ENCODE measurements around the gene ABCD1.

Gene ABCD1

DNA sequence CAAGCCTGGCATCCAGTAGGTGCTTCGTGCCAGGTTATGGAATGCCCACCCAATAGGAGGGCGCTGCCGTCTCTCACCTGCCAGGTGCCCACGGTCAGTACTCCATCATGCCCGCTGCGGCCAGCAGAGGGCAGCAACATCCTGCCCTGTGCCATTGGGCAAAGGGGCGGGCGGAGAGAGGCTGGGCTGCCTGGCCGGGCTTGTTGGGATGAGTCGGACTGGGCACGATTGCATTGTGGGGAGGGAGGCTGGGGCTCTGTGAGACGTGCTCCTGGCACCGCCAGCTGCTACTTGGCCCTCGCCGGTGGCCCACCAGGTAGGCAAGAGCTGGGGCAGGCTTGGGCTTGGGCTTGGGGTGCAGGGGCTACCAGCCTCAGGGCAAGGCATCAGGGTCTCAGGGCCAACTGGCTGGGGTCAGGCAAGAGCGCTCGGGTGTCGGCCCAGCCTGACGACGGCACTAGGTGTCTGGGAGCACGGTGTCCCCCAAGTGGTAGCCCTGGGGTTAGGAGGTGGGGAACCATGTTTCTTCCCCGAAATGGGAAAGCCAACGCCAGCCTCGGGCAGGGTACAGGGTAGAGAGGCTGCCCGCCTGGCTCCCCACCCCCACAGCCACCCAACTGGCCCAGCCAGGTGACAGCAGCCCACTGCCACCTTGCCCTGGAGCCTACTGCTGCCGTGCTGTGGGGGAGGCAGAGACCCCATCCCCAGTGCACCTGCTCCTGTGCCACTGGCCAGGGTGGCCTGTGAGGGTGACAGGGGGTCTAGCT lies 39.5 kb downstream of the ABCD1 start, which contains the start of gene PLXNB3:
PLXNB3 (plus strand) TSS at position 261 of the 767 bp plus-strand sequence. CDS start 1,287 bp downstream, outside the sequence.
- DNase-seq = peak; percentile 78

DNA sequence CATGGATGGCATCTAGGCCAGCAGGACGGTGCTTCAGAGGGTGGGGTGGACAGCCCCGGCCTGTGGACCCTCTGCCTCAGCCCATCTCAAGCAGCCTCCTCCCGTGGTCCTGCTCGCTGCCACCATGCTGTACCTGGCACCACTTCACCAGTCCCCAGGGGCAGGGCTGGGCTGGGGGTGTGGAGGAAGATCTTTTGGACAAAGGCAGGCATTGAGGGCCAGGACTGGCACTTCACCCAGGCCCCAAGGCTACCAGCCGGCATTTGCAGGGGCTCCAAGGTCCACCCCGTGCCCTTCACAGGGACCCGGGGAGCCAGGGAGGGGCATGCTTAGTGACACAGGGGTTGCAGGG lies 40.1 kb downstream of the ABCD1 start:
- no peak for DNase-seq

DNA sequence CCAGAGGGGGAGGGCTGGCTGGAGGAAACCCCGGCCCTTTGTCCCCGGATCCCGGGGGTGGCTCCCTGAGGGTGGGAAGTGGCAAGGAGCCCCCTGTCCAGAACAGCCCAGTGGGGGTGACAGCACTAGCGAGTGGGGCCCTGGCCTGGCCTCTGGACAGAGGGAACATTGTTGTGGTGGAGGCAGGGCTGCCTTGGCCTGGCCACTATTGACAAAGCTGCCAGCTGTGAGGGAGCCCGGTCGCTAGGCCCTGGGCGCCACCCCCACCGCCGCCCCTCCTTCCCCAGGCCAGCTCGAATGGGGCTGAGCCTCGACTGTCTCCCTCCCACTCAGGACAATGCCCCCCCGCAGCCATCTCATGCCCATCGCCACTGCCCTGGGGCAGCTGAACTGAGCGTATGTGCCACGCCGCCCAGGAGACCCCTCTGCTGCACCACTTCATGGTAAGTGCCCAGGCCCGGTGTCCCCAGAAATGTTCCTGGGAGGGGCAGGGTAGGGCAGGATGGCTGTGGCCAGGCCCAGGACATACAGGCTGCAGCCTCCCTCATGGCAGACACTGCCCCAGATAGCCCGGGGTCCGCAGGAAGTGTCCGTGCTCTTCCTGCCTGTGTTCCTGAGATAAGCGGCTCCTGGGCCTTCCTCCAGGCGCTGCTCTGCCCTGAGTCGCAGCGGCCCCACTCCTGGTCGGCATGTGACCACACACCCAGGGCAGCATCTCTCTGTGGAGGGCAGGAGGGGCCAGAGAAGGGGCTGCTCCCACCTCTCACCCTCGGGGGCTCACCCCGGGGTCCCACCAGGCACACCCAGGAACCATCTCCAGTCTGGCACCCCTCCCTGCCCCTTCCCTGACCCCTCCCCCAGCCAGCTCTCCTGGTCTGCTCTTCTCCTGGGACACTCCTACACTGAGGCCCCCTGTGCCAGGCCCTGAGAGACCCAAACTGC lies 40.8 kb downstream of the ABCD1 start:
- no peak for DNase-seq

DNA sequence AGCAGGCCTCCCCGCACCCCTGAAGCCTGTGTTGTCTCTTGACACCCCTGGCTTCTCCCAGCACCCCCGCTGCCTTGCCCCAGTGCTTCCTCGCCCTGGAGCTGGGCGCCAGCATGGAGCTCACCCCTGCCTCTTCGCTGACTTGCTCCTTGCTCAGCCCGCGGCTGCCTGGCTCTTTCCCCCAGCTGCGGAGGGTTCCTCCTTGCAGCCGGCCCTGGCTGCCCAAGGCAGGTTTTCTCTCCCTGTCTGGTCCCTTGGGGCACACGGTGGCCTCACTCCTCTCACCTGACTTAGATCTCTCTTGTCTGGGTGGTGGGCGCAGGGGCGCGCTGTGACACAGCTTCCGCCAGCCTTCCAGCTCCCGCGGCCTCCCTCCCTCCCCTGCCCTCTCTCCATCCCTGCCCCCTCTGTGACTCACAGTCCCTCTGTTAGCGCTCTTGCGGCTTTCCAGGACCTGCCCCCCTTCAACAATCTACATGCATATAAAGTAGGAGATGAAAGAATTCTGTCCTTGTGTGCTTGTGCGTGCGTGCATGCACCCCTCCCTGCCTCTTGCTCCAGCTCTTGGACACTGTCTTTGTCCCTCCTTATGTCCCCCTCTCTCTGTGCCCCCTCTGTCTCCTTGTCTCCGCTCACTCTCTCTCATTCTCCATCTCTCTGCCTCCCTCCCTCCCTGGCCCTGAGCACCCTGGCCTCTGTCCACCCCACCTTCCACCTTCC lies 41.6 kb downstream of the ABCD1 start:
- DNase-seq = no peak

DNA sequence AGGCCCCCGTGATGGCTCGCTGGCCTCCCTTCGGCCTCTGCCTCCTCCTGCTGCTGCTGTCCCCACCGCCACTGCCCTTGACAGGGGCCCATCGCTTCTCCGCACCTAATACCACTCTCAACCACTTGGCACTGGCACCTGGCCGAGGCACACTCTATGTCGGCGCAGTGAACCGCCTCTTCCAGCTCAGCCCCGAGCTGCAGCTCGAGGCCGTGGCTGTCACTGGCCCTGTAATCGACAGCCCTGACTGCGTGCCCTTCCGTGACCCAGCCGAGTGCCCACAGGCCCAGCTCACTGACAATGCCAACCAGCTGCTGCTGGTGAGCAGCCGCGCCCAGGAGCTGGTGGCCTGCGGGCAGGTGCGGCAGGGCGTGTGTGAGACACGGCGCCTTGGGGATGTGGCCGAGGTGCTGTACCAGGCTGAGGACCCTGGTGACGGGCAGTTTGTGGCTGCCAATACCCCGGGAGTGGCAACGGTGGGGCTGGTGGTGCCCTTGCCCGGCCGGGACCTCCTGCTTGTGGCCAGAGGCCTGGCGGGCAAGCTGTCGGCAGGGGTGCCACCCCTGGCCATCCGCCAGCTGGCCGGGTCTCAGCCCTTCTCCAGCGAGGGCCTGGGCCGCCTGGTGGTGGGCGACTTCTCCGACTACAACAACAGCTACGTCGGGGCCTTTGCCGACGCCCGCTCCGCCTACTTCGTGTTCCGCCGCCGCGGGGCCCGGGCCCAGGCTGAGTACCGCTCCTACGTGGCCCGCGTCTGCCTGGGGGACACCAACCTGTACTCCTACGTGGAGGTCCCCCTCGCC lies 42.4 kb downstream of the ABCD1 start:
- DNase-seq = no peak

DNA sequence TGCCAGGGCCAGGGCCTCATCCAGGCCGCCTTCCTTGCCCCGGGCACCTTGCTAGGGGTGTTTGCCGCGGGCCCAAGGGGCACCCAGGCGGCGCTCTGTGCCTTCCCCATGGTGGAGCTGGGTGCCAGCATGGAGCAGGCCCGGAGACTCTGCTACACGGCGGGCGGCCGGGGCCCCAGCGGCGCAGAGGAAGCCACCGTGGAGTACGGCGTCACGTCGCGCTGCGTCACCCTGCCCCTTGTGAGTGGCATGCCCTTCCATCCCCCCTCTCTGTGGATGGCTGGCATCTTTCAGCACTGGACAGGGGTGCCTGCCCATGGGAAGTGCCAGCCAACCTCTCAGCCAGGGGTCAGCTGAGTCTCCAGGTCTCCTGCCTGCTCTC lies 43.0 kb downstream of the ABCD1 start:
- no peak for DNase-seq

DNA sequence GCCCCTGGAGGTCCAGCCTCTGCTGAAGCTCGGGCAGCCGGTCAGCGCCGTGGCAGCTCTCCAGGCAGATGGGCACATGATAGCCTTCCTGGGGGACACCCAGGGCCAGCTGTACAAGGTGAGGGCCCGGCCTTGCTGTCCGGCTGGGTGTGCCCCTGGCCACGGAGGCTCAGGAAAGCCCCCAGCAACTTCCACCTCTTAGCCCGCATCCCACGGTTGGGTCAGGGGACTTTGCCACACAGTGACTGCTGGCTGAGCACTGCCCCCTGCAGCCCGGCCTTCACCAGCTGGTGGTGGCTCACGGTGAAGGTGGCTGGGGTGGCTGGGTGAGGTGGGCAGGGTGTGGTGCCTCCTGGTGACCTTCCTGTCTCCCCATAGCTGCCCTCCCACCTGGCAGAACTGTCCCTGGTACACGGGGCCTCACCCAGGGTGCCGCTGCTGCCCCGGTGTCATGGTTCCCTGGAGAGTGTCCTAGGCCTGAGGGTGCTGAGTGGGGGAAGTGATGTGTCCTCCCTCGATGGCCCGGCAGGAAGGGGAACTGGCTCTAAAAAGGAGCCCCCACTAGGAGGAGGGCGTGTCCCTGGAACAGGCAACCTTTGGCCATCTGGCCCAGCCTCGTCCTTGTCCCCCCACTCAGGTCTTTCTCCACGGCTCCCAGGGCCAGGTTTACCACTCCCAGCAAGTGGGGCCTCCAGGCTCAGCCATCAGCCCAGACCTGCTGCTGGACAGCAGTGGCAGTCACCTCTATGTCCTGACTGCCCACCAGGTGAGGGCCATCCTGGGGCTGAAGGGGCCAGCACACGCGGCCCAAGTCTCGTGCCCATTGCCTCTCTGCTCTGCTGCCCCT lies 43.9 kb downstream of the ABCD1 start:
- no peak for DNase-seq

DNA sequence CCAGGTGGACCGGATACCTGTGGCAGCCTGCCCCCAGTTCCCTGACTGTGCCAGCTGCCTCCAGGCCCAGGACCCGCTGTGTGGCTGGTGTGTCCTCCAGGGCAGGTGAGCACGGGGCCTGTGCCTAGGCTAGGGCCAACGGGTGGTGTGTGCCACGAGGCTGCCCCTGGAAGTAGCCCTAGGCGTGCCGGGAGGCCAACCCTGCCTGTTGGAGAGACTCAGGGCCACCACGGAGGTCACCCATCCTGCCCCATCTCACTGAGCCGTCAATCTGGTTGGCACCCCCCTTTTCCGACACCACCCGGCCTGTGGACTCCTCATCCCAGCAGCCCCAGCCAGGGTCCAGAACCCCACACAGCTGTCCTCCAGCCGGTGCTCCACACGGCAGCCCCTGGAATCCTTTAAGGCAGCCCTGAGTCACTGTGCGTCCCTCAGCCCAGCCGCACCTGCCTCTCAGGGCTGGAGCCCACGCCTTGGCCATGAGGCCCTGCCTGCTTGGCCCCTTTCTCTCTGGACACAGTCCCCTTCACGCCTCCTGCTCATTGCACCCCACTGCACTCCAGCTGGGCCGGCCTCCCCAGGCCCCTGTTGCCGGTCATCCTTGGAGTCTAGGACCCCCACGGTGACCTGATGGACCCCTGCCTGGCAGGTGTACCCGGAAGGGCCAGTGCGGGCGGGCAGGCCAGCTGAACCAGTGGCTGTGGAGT lies 44.7 kb downstream of the ABCD1 start:
- no peak for DNase-seq

DNA sequence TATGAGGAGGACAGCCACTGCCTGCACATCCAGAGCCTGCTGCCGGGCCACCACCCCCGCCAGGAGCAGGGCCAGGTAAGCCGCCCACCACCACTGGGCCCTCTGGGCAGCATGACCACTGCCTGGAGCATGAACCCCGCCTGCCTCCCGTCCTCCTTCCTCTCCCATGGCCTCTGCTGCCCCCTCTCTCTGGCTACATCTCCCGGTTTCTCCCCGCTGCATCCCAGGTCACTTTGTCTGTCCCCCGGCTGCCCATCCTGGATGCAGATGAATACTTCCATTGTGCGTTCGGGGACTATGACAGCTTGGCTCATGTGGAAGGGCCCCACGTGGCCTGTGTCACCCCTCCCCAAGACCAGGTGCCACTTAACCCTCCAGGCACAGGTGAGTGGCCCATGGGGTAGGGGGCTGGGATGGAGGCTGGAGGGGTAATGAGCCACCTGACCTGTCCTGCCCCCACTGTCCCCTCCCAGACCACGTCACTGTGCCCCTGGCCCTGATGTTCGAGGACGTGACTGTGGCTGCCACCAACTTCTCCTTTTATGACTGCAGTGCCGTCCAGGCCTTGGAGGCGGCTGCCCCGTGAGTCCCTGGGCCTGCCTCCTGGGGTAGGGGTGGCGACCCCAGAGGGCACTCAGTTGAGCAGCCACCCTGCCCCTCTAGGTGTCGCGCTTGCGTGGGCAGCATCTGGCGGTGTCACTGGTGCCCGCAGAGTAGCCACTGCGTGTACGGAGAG lies 45.4 kb downstream of the ABCD1 start:
- DNase-seq = no peak

DNA sequence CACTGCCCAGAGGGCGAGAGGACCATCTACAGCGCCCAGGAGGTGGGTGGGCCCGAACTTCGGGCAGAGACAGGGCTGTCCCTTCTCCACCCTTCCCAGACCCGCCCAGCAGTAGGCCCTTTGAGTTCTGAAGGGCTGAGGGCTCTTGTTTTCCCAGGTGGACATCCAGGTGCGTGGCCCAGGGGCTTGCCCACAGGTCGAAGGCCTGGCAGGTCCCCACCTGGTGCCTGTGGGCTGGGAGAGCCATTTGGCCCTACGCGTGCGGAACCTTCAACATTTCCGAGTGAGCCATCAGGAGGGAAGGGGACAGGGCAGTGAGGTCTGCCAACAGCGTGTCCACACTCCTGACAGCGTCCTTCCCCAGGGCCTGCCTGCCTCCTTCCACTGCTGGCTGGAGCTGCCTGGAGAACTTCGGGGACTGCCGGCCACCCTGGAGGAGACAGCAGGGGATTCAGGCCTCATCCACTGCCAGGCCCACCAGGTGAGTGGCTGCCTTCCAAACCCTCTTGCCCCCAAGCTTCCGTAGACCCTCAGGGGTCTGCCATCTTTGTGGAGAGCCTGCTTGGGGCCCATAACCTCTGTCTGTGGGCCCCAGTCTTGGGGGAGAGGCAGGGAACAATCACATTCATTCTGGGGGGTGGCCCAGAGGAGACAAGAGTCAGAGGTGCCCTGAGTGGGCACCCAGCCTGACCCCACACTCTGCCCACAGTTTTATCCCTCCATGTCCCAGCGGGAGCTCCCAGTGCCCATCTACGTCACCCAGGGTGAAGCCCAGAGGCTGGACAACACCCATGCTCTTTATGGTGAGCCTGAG lies 46.2 kb downstream of the ABCD1 start:
- peak; percentile 3 for DNase-seq

DNA sequence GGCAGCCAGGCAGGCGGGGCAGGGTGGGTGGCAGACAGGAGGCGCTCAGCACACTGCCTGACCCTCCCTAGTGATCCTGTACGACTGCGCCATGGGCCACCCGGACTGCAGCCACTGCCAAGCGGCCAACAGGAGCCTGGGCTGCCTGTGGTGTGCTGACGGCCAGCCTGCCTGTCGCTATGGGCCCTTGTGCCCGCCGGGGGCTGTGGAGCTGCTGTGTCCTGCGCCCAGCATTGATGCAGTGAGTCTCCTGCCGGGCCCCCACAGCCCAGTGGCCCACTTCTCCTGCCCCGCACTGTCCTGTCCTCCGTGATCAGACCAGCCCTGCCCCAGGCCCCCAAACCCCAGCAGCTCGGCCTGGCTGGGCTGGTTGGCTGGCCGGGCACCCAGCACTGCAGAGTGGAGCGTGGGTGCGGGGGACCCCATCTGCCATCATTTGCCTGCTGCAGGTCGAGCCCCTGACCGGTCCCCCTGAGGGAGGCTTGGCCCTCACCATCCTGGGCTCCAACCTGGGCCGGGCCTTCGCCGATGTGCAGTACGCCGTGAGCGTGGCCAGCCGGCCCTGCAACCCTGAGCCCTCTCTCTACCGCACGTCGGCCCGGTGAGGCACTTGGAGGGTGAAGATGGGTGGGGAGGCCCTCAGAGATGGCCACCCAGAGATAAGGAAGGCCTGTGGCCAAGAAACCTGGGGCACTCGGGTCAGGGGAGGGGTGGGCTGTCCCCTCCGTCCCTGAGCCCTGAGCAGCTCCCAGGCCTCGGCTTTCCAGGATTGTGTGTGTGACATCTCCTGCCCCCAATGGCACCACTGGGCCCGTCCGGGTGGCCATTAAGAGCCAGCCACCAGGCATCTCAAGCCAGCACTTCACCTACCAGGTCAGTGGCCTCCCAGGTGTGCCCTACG lies 47.0 kb downstream of the ABCD1 start:
- no peak for DNase-seq

DNA sequence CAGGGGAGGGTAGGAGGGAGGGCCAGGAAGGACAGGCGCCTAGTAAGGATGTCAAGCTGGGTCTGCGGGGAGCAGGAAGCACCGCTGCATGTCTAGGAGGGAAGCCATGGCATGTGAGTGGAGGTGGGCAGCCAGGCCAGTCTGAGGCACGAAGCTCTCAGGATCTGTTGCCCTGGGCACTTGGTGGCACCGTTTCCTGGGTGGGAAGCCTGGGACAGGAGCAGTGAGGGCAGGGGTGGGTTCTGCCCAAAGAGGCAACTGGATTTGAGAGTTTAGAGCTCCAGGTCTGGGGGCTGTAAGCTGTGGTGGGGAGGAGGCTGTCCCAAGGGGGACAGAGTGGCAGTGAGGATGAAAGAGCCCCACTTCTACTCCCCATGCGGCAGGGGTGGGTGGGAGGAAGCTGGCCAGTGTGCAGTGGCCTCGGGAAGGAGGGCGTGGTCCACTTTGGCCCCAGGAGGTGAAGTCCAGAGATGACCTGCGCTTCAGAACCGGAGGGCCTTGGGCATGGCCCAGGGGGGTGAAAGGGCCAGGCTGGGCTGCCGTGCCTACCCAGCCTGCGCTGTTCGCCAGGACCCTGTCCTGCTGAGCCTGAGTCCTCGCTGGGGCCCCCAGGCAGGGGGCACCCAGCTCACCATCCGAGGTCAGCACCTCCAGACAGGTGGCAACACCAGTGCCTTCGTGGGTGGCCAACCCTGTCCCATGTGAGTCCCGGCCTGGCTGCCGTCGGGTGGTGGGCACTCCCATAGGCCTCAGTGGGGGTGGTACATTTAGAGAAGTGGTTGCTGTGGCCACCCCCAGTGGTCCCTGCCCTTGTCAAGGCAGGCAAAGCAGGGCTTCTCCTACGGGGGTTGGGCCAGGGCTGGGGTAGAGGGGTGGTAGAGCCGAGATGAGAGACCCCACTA lies 47.9 kb downstream of the ABCD1 start:
- no peak for DNase-seq

DNA sequence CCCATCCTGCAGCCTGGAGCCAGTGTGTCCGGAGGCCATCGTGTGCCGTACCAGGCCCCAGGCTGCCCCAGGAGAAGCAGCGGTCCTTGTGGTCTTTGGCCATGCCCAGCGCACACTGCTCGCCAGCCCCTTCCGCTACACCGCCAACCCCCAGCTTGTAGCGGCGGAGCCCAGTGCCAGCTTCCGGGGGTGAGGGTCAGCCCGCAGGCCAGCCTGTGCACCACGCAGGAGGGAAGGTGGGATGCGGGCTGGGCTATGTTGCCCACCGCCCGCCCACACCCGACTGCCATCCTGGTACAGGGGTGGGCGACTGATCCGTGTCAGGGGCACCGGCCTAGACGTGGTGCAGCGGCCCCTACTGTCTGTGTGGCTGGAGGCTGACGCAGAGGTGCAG lies 48.6 kb downstream of the ABCD1 start:
- no peak for DNase-seq

DNA sequence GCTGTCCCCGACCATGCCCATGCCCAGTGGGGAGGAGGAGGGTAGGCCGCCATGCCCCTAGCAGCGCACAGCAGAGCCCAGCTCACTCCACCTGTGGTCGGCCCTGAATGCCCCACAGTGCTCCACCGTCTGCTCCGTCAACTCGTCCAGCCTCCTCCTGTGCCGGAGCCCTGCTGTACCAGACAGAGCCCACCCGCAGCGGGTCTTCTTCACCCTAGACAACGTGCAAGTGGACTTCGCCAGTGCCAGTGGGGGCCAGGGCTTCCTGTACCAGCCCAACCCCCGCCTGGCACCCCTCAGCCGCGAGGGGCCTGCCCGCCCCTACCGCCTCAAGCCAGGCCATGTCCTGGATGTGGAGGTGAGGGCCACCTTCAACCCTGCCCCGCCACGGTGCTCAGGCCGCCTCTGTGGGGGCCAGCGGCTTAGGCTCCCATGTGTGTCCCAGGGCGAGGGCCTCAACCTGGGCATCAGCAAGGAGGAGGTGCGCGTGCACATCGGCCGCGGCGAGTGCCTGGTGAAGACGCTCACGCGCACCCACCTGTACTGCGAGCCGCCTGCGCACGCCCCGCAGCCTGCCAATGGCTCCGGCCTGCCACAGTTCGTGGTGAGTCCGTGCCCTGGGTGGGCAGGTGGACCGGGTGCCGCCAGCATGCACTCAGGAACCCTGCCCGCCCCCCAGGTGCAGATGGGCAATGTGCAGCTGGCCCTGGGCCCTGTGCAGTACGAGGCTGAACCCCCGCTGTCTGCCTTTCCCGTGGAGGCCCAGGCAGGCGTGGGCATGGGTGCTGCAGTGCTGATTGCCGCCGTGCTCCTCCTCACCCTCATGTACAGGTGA lies 49.3 kb downstream of the ABCD1 start:
- DNase-seq = no peak

DNA sequence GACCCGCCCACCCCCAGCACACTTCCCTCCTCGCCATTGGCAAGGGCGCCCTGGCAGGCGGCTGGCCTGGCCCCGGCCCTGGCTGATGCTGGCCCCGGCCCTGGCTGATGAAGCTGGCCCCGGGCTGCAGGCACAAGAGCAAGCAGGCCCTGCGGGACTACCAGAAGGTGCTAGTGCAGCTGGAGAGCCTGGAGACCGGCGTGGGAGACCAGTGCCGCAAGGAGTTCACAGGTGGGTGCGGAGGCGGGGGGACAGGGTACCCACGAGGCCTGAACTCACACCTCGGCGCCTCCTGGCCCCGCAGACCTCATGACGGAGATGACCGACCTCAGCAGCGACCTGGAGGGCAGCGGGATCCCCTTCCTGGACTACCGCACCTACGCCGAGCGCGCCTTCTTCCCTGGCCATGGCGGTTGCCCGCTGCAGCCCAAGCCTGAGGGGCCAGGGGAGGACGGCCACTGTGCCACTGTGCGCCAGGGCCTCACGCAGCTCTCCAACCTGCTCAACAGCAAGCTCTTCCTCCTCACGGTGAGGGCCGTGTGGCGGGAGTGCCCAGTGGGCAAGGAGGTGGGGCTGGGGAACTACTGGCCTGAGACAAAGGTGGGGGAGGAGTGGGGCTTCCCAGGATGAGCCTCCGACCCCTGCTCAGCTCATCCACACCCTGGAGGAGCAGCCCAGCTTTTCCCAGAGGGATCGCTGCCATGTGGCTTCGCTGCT lies 50.1 kb downstream of the ABCD1 start:
- no peak for DNase-seq

Measured in activated gamma-delta T cell treated with Interleukin-2 at 50 U/mL for 16 hours (primary cell).